ENCODE results near the gene NGDN. TPM values are rescaled to one million over a fixed set of nuclear protein-coding genes. Genes with fewer than 3 reads are reported as not detected.

The NGDN gene
- total and polyA plus RNA-seq, 2 of the 8 experiments (the other 6 are each of a cell fraction or from before 2014, with no cell fraction given) = 39.8 to 48.8 TPM

- H4K5ac ChIP-seq (ENCODE audit: insufficient read length, low read depth, low read length) = no peak overlapping the region
- no peaks in the 10 kb centered on the region for H3K79me2 ChIP-seq (ENCODE audit: control insufficient read depth in 1 of 2, insufficient read depth in 2 of 2, low read length in 2 of 2)
- H3K4me2 ChIP-seq (ENCODE audit: insufficient read depth in 1 of 2, low read depth in 2 of 2, low read length in 2 of 2) = no peak overlapping the region
- H3K56ac ChIP-seq (replicated peaks; ENCODE audit: insufficient read length, low read depth, low read length) = no peak overlapping the region
- peaks cover 0 to 7% (median 4%) of the 10 kb centered on the region in 4 experiments; a peak in 4 of 7 replicates for H3K4me1 ChIP-seq (replicated peaks in 1 of 4; ENCODE audit: control insufficient read depth in 3 of 4, insufficient read depth in 4 of 4, low read length in 3 of 4)
- H4K20me1 ChIP-seq (replicated peaks in 1 of 2; ENCODE audit: control insufficient read depth in 1 of 2, insufficient read depth in 2 of 2, low read length in 2 of 2) = no peaks in the 10 kb centered on the region
- ChIA-PET CTCF (ENCODE audit: partially characterized antibody) (interaction anchor here (0.6 to 3.2 kb wide), 16 partner anchors 10 to 126 kb away, joined by 3 to 19 read pairs (median 4); no protein-coding TSS in a partner anchor), POLR2A (ENCODE audit: partially characterized antibody) (interaction anchor here (0.9 to 1.8 kb wide), 5 partner anchors 9 to 117 kb away, joined by 3 to 4 read pairs (median 3); partner anchors contain the start of gene PABPN1)
- no peak overlapping the region for H3K9ac ChIP-seq (replicated peaks in 1 of 4; ENCODE audit: extremely low read depth in 1 of 4, low read depth in 3 of 4, low read length in 3 of 4)
- no peak overlapping the region for H4K8ac ChIP-seq (ENCODE audit: extremely low read depth, insufficient read depth, low read length)
- 89% methylated on average over 6 of the region's 8 CpGs; no CpG with 5 or more reads in 1 of the 2 experiments for WGBS, 2 experiments (ENCODE audit: extremely low coverage in 1 of 2, insufficient coverage in 1 of 2, insufficient read length in 1 of 2, insufficient replicate concordance in 2 of 2, low coverage in 1 of 2, low lambda C conversion rate in 2 of 2, missing lambda C conversion rate in 1 of 2)
- no peak overlapping the region for H3K4me3 ChIP-seq (ENCODE audit: extremely low read depth in 1 of 4, insufficient read depth in 2 of 4, low read depth in 3 of 4, low read length in 4 of 4)
- no peak overlapping the region for H4K91ac ChIP-seq (replicated peaks; ENCODE audit: insufficient read length, low read length)
- H2AFZ ChIP-seq (ENCODE audit: low read length) = no peak overlapping the region
- no peaks in the 10 kb centered on the region for H3K36me3 ChIP-seq (ENCODE audit: control insufficient read depth in 2 of 4, insufficient read depth in 4 of 4, low read length in 3 of 4)
- H2BK12ac ChIP-seq (ENCODE audit: low read depth, low read length) = no peak overlapping the region
- H3K4ac ChIP-seq (replicated peaks; ENCODE audit: insufficient read length, low read depth, low read length) = no peak overlapping the region
- H2AK5ac ChIP-seq (ENCODE audit: low read depth, low read length) = no peak overlapping the region
- H3K27me3 ChIP-seq (replicated peaks in 1 of 4; ENCODE audit: control insufficient read depth in 3 of 4, extremely low read depth in 1 of 4, insufficient read depth in 3 of 4, low read length in 3 of 4) = peaks cover 0 to 4% (median 1%) of the 10 kb centered on the region in 4 experiments; a peak in 3 of 7 replicates
- no peak overlapping the region for H2BK15ac ChIP-seq (ENCODE audit: low read length)
- H3K27ac ChIP-seq (ENCODE audit: low read depth, low read length) = no peak overlapping the region
- H3K9me3 ChIP-seq (ENCODE audit: insufficient read depth in 2 of 2, low read depth in 1 of 2, low read length in 1 of 2) = no peaks in the 10 kb centered on the region
- DNase-seq (ENCODE audit: low read depth in 1 of 2, low spot score in 2 of 2) (peak in 1 of 2 experiments; percentile 24), FAIRE-seq (no peak)
- no peak overlapping the region for H3K14ac ChIP-seq (ENCODE audit: insufficient read length)
- no peak overlapping the region for H3K23ac ChIP-seq (ENCODE audit: insufficient read length)
- no peak overlapping the region for H2BK20ac ChIP-seq (ENCODE audit: low read length)
- H3K79me1 ChIP-seq (ENCODE audit: low read depth, low read length) = no peaks in the 10 kb centered on the region
- H2BK120ac ChIP-seq (replicated peaks; ENCODE audit: low read depth, low read length) = no peak overlapping the region
- H2BK5ac ChIP-seq (ENCODE audit: low read depth, low read length) = no peak overlapping the region
- H3K23me2 ChIP-seq (ENCODE audit: low read depth, low read length) = no peaks in the 10 kb centered on the region
- H3K18ac ChIP-seq (ENCODE audit: extremely low read depth, low read length) = no peak overlapping the region
- no peak for TF ChIP-seq CEBPB (IDR thresholded peaks at IDR 0.05; ENCODE audit: low read depth, low read length)
- no peak for TF ChIP-seq GABPA (IDR thresholded peaks at IDR 0.05; ENCODE audit: borderline replicate concordance, insufficient read depth, low read length)
- TF ChIP-seq BACH1 (IDR thresholded peaks at IDR 0.05; ENCODE audit: low read length) = no peak
- TF ChIP-seq RNF2 (IDR thresholded peaks at IDR 0.05; ENCODE audit: borderline replicate concordance, low read depth, low read length, missing control alignments, poor library complexity, severe bottlenecking) = no peak
- TF ChIP-seq SUZ12 (IDR thresholded peaks at IDR 0.05; ENCODE audit: low read length) = no peak
These were observed 32.1 kb upstream of the NGDN start for GRCh38 chr14:23437133-23438100.
